ENCODE measurements around the gene SLC26A2. TPM values are rescaled to one million over a fixed set of nuclear protein-coding genes. Genes with fewer than 3 reads are reported as not detected.

SLC26A2 gene
- total and polyA plus RNA-seq, 2 of the 8 experiments (the other 6 are each of a cell fraction or from before 2014, with no cell fraction given) = 3.7 to 11.4 TPM

DNA sequence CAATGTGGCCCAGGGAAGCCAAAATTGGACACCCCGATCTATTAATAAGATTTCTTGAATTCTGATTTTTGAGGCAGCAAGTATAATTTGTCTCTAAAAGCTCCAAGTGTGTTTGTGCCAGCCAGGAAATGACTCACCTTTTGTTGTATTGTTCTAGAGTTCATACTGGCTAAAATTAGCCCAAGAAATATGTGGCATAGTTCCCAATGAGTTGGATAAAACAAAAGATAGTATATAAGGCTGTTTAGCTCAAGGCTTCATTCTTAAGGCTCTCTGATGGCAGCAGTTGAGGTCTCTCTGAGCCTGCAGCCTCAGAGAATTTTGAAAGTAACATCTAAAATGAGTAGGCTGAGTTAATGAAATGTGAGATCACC, 61.6 kb downstream of the SLC26A2 start:
- Histone ChIP-seq H3K27me3 (replicated peaks in 1 of 4; ENCODE audit: control insufficient read depth in 3 of 4, extremely low read depth in 1 of 4, insufficient read depth in 3 of 4, low read length in 3 of 4) (no peaks in the 10 kb centered on the region), H3K14ac (ENCODE audit: insufficient read length) (no peak overlapping the region), H2BK20ac (ENCODE audit: low read length) (no peak overlapping the region), H4K5ac (ENCODE audit: insufficient read length, low read depth, low read length) (no peak overlapping the region), H3K79me2 (ENCODE audit: control insufficient read depth in 1 of 2, insufficient read depth in 2 of 2, low read length in 2 of 2) (no peaks in the 10 kb centered on the region), H2BK120ac (replicated peaks; ENCODE audit: low read depth, low read length) (no peak overlapping the region), H3K56ac (replicated peaks; ENCODE audit: insufficient read length, low read depth, low read length) (no peak overlapping the region), H3K36me3 (ENCODE audit: control insufficient read depth in 2 of 4, insufficient read depth in 4 of 4, low read length in 3 of 4) (peaks cover 3 to 70% (median 35%) of the 10 kb centered on the region in 4 experiments; a peak in 6 of 8 replicates), H2AK5ac (ENCODE audit: low read depth, low read length) (no peak overlapping the region), H3K79me1 (ENCODE audit: low read depth, low read length) (no peaks in the 10 kb centered on the region), H3K9ac (replicated peaks in 1 of 4; ENCODE audit: extremely low read depth in 1 of 4, low read depth in 3 of 4, low read length in 3 of 4) (no peak overlapping the region), H2BK5ac (ENCODE audit: low read depth, low read length) (no peak overlapping the region), H3K4me1 (replicated peaks in 1 of 4; ENCODE audit: control insufficient read depth in 3 of 4, insufficient read depth in 4 of 4, low read length in 3 of 4) (no peaks in the 10 kb centered on the region; a peak in 1 of 7 replicates), H3K4me2 (ENCODE audit: insufficient read depth in 1 of 2, low read depth in 2 of 2, low read length in 2 of 2) (no peak overlapping the region; a peak in 1 of 4 replicates), H2BK12ac (ENCODE audit: low read depth, low read length) (no peak overlapping the region), H3K18ac (ENCODE audit: extremely low read depth, low read length) (no peak overlapping the region), H2BK15ac (ENCODE audit: low read length) (no peak overlapping the region), H3K27ac (ENCODE audit: low read depth, low read length) (no peak overlapping the region), H2AFZ (ENCODE audit: low read length) (no peak overlapping the region), H3K23me2 (ENCODE audit: low read depth, low read length) (no peaks in the 10 kb centered on the region), H3K4me3 (ENCODE audit: extremely low read depth in 1 of 4, insufficient read depth in 2 of 4, low read depth in 3 of 4, low read length in 4 of 4) (no peak overlapping the region), H4K91ac (replicated peaks; ENCODE audit: insufficient read length, low read length) (no peak overlapping the region), H4K20me1 (replicated peaks in 1 of 2; ENCODE audit: control insufficient read depth in 1 of 2, insufficient read depth in 2 of 2, low read length in 2 of 2) (peaks cover 0 to 2% of the 10 kb centered on the region in 2 experiments), H3K23ac (ENCODE audit: insufficient read length) (no peak overlapping the region), H4K8ac (ENCODE audit: extremely low read depth, insufficient read depth, low read length) (no peak overlapping the region), H3K4ac (replicated peaks; ENCODE audit: insufficient read length, low read depth, low read length) (no peak overlapping the region), H3K9me3 (ENCODE audit: insufficient read depth in 2 of 2, low read depth in 1 of 2, low read length in 1 of 2) (no peaks in the 10 kb centered on the region)
- ChIA-PET POLR2A (ENCODE audit: partially characterized antibody) (interaction anchor here (1.1 to 1.2 kb wide), 2 partner anchors 8 to 22 kb away, joined by 3 to 4 read pairs; partner anchors contain the start of genes HMGXB3 and TIGD6), CTCF (ENCODE audit: partially characterized antibody) (interaction anchor here (0.7 to 1.4 kb wide), 3 partner anchors 32 to 196 kb away, joined by 3 to 5 read pairs (median 4); no protein-coding TSS in a partner anchor)
- FAIRE-seq (no peak), DNase-seq (ENCODE audit: low read depth in 1 of 2, low spot score in 2 of 2) (no peak)
- TF ChIP-seq SP2 (IDR thresholded peaks at IDR 0.05; ENCODE audit: low read length) = no peak
- 80% methylated on average over 1 of the region's 1 CpG; no CpG with 5 or more reads in 1 of the 2 experiments for WGBS, 2 experiments (ENCODE audit: extremely low coverage in 1 of 2, insufficient coverage in 1 of 2, insufficient read length in 1 of 2, insufficient replicate concordance in 2 of 2, low coverage in 1 of 2, low lambda C conversion rate in 2 of 2, missing lambda C conversion rate in 1 of 2)
